Activated CD4-positive, alpha-beta T cell treated with anti-CD3 and anti-CD28 coated beads, Interleukin-2, amount 10 ng/mL, durations not matched to agents 7 days and 5 days (primary cell): Measurements from ENCODE around the gene INHBC. TPM values are rescaled to one million over a fixed set of nuclear protein-coding genes. Genes with fewer than 3 reads are reported as not detected.
A peak's percentile ranks its signal among the peaks of the same experiment; 100 is the strongest.

Source experiments
- CTCF ChIA-PET: fragments of 350-600 bp; sonication (Branson Sonifier 250); formaldehyde crosslinking; loops from one replicate; lab custom pipeline; 2021; ENCODE audit warnings: antibody characterized with exemption; lab: Charles Lee
- POLR2A ChIA-PET: fragments of 350-600 bp; sonication (Branson Sonifier 250); formaldehyde crosslinking; loops from one replicate; lab custom pipeline; 2021; ENCODE audit warnings: antibody characterized with exemption; lab: Charles Lee
- DNase-seq: peaks from one replicate; pipeline ENCODE4 v3.0.0-alpha.2; 2020
- H3K27ac Mint-ChIP-seq: one replicate; pipeline ENCODE4 v1.8.0; 2021; ENCODE audit warnings: mild to moderate bottlenecking, moderate library complexity, mixed read lengths
- H3K27me3 Mint-ChIP-seq: one replicate; pipeline ENCODE4 v1.8.0; 2021; ENCODE audit warnings: mixed read lengths
- H3K36me3 Mint-ChIP-seq: one replicate; pipeline ENCODE4 v1.8.0; 2021; ENCODE audit warnings: low read depth, mixed read lengths
- H3K4me1 Mint-ChIP-seq: one replicate; pipeline ENCODE4 v1.8.0; 2021; ENCODE audit warnings: mixed read lengths
- H3K4me3 Mint-ChIP-seq: one replicate; pipeline ENCODE4 v1.8.0; 2021; ENCODE audit warnings: mild to moderate bottlenecking, moderate library complexity, mixed read lengths
- H3K9me3 Mint-ChIP-seq: one replicate; pipeline ENCODE4 v1.8.0; 2021; ENCODE audit warnings: mixed read lengths
- total RNA-seq, 2 experiments: library from RNA; stranded (reverse); gene quantifications; one replicate each; pipeline ENCODE4 v1.2.3, GENCODE V29; 2021

The INHBC gene
- total RNA-seq, 2 experiments from 2014 or later, result not detected

- no peak for DNase-seq
These were observed 31.3 kb downstream of the INHBC start for GRCh38 chr12:57465747-57466505.

GRCh38 chr12:57467212-57467874 lies 32.8 kb downstream of the INHBC start:
- Mint-ChIP-seq H3K36me3 (peaks cover 29% of the 10 kb centered on the region), H3K27me3 (peaks cover 3% of the 10 kb centered on the region), H3K9me3 (no peaks in the 10 kb centered on the region), H3K27ac (no peak overlapping the region), H3K4me1 (peaks cover 33% of the 10 kb centered on the region), H3K4me3 (no peak overlapping the region)
- DNase-seq, result no peak
- POLR2A ChIA-PET, result no interaction called here
- CTCF ChIA-PET, result interaction anchor here (5.5 kb wide), 1 partner anchor 8 kb away, joined by 22 read pairs; the partner anchor contains the start of gene GLI1

More at GRCh38 chr12:57465747-57466505, 31.3 kb downstream of the INHBC start:
- Mint-ChIP-seq H3K9me3 (no peaks in the 10 kb centered on the region), H3K27ac (no peak overlapping the region), H3K4me1 (peaks cover 35% of the 10 kb centered on the region), H3K4me3 (no peak overlapping the region), H3K36me3 (peaks cover 19% of the 10 kb centered on the region), H3K27me3 (peaks cover 11% of the 10 kb centered on the region)
- CTCF ChIA-PET, result interaction anchor here (0.9 to 1.7 kb wide), 3 partner anchors 11 to 15 kb away, joined by 3 to 10 read pairs (median 4); no protein-coding TSS in a partner anchor
- POLR2A ChIA-PET, result no interaction called here

DNA sequence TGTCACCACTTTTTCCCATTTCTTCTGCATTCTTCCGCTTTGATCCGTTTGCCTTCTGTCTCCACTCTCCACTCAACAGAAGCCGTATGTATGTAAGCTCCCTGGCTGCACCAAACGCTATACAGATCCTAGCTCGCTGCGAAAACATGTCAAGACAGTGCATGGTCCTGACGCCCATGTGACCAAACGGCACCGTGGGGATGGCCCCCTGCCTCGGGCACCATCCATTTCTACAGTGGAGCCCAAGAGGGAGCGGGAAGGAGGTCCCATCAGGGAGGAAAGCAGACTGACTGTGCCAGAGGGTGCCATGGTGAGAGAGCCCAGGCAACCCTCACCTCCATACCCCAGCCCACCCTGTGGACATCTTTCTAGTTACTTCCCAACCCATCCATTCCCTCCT lies 33.3 kb downstream of the INHBC start:
- Mint-ChIP-seq H3K9me3 (no peaks in the 10 kb centered on the region), H3K4me3 (no peak overlapping the region), H3K27me3 (no peaks in the 10 kb centered on the region), H3K4me1 (peaks cover 32% of the 10 kb centered on the region), H3K27ac (no peak overlapping the region), H3K36me3 (peaks cover 35% of the 10 kb centered on the region)
- ChIA-PET CTCF (interaction anchor here (5.5 kb wide), 1 partner anchor 8 kb away, joined by 22 read pairs; the partner anchor contains the start of gene GLI1), POLR2A (no interaction called here)
- DNase-seq, result no peak

DNA sequence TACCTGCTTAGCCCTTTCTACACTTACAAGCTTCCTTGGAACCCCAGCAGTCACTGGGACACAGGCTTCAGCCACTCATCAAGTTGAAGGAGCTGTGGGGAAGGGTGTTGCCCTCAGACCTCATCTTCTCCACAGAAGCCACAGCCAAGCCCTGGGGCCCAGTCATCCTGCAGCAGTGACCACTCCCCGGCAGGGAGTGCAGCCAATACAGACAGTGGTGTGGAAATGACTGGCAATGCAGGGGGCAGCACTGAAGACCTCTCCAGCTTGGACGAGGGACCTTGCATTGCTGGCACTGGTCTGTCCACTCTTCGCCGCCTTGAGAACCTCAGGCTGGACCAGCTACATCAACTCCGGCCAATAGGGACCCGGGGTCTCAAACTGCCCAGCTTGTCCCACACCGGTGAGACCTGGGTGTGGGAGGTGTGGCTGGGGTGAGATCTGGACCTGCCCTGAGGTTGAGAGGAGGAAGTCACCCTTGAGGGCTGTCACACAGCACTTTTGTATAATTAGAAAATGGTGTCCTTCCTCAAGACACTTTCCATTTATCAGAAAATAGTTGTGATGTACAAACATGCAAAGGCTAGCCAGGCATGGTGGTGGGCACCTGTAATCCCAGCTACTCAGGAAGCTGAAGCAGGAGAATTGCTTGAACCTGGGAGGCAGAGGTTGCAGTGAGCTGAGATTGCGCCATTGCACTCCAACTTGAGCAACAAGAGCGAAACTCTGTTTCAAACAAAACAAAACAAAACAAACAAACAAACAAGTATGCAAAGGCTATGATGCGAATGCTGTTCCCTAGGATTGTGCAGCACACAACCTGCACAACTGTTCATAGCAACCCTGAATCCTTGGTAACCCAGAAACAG lies 34.9 kb downstream of the INHBC start:
- Mint-ChIP-seq H3K9me3 (no peaks in the 10 kb centered on the region), H3K27me3 (no peaks in the 10 kb centered on the region), H3K27ac (no peak overlapping the region), H3K4me1 (peaks cover 33% of the 10 kb centered on the region), H3K36me3 (peaks cover 47% of the 10 kb centered on the region), H3K4me3 (no peak overlapping the region)
- POLR2A ChIA-PET, result no interaction called here
- CTCF ChIA-PET, result interaction anchor here (0.6 to 5.5 kb wide), 3 partner anchors 10 to 1160 kb away, joined by 3 to 22 read pairs (median 12); partner anchors contain the start of gene GLI1
- no peak for DNase-seq

DNA sequence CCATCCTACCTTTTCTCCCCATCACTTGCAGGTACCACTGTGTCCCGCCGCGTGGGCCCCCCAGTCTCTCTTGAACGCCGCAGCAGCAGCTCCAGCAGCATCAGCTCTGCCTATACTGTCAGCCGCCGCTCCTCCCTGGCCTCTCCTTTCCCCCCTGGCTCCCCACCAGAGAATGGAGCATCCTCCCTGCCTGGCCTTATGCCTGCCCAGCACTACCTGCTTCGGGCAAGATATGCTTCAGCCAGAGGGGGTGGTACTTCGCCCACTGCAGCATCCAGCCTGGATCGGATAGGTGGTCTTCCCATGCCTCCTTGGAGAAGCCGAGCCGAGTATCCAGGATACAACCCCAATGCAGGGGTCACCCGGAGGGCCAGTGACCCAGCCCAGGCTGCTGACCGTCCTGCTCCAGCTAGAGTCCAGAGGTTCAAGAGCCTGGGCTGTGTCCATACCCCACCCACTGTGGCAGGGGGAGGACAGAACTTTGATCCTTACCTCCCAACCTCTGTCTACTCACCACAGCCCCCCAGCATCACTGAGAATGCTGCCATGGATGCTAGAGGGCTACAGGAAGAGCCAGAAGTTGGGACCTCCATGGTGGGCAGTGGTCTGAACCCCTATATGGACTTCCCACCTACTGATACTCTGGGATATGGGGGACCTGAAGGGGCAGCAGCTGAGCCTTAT lies 35.8 kb downstream of the INHBC start:
- H3K4me1 Mint-ChIP-seq, result peaks cover 33% of the 10 kb centered on the region
- peaks cover 52% of the 10 kb centered on the region for H3K36me3 Mint-ChIP-seq

GRCh38 chr12:57470970-57471656 lies 36.5 kb downstream of the INHBC start:
- CTCF ChIA-PET, result interaction anchor here (3.8 to 5.5 kb wide), 2 partner anchors 11 to 18 kb away, joined by 12 to 22 read pairs; partner anchors contain the start of gene GLI1
- Mint-ChIP-seq H3K27ac (no peak overlapping the region), H3K4me3 (no peak overlapping the region), H3K4me1 (peaks cover 36% of the 10 kb centered on the region), H3K9me3 (no peaks in the 10 kb centered on the region), H3K27me3 (no peaks in the 10 kb centered on the region), H3K36me3 (peaks cover 53% of the 10 kb centered on the region)
- POLR2A ChIA-PET, result no interaction called here
- no peak for DNase-seq

More for the DNA sequence above, 35.8 kb downstream of the INHBC start:
- Mint-ChIP-seq H3K4me3 (no peak overlapping the region), H3K9me3 (no peaks in the 10 kb centered on the region), H3K27ac (no peak overlapping the region), H3K27me3 (no peaks in the 10 kb centered on the region)
- ChIA-PET POLR2A (no interaction called here), CTCF (interaction anchor here (3.8 to 5.5 kb wide), 2 partner anchors 11 to 17 kb away, joined by 12 to 22 read pairs; partner anchors contain the start of gene GLI1)
- DNase-seq, result no peak

GRCh38 chr12:57471661-57472060 lies 37.1 kb downstream of the INHBC start:
- no peak overlapping the region for H3K4me3 Mint-ChIP-seq
- DNase-seq, result no peak
- no peaks in the 10 kb centered on the region for H3K9me3 Mint-ChIP-seq
- H3K36me3 Mint-ChIP-seq, result peaks cover 59% of the 10 kb centered on the region
- H3K27ac Mint-ChIP-seq, result no peak overlapping the region
- ChIA-PET POLR2A (no interaction called here), CTCF (interaction anchor here (0.5 to 5.5 kb wide), 3 partner anchors 12 to 221 kb away, joined by 3 to 22 read pairs (median 12); partner anchors contain the start of genes GLI1 and STAC3)
- peaks cover 38% of the 10 kb centered on the region for H3K4me1 Mint-ChIP-seq
- no peaks in the 10 kb centered on the region for H3K27me3 Mint-ChIP-seq

- H3K27ac Mint-ChIP-seq, result no peak overlapping the region
- POLR2A ChIA-PET, result no interaction called here
- no peaks in the 10 kb centered on the region for H3K9me3 Mint-ChIP-seq
- H3K27me3 Mint-ChIP-seq, result no peaks in the 10 kb centered on the region
- H3K4me1 Mint-ChIP-seq, result peaks cover 34% of the 10 kb centered on the region
- no peak overlapping the region for H3K4me3 Mint-ChIP-seq
- H3K36me3 Mint-ChIP-seq, result peaks cover 61% of the 10 kb centered on the region
- CTCF ChIA-PET, result interaction anchor here (0.5 to 5.5 kb wide), 3 partner anchors 13 to 221 kb away, joined by 3 to 22 read pairs (median 12); partner anchors contain the start of genes GLI1 and STAC3
- no peak for DNase-seq
These were observed 37.8 kb downstream of the INHBC start for GRCh38 chr12:57472391-57472790.

- Mint-ChIP-seq H3K4me1 (peaks cover 40% of the 10 kb centered on the region), H3K4me3 (no peak overlapping the region), H3K9me3 (no peaks in the 10 kb centered on the region), H3K27ac (no peak overlapping the region), H3K36me3 (peaks cover 64% of the 10 kb centered on the region), H3K27me3 (no peaks in the 10 kb centered on the region)
- ChIA-PET CTCF (interaction anchor here (2.4 kb wide), 1 partner anchor 14 kb away, joined by 14 read pairs; the partner anchor contains the start of gene GLI1), POLR2A (no interaction called here)
- DNase-seq, result no peak
These were observed 38.8 kb downstream of the INHBC start for GRCh38 chr12:57473392-57473791.

GRCh38 chr12:57473886-57474285 lies 39.3 kb downstream of the INHBC start:
- peaks cover 68% of the 10 kb centered on the region for H3K36me3 Mint-ChIP-seq
- POLR2A ChIA-PET, result no interaction called here
- CTCF ChIA-PET, result interaction anchor here (0.5 to 2.4 kb wide), 6 partner anchors 11 to 73 kb away, joined by 3 to 14 read pairs (median 4); partner anchors contain the start of genes DCTN2 and GLI1
- no peaks in the 10 kb centered on the region for H3K9me3 Mint-ChIP-seq
- no peak overlapping the region for H3K27ac Mint-ChIP-seq
- H3K4me3 Mint-ChIP-seq, result peak overlapping the region; percentile 49
- peaks cover 45% of the 10 kb centered on the region for H3K4me1 Mint-ChIP-seq
- DNase-seq, result no peak
- H3K27me3 Mint-ChIP-seq, result no peaks in the 10 kb centered on the region

GRCh38 chr12:57474430-57474829 lies 39.8 kb downstream of the INHBC start:
- POLR2A ChIA-PET, result interaction anchor here (0.6 kb wide), 1 partner anchor 79 kb away, joined by 3 read pairs; no protein-coding TSS in a partner anchor
- Mint-ChIP-seq H3K27me3 (no peaks in the 10 kb centered on the region), H3K36me3 (peaks cover 65% of the 10 kb centered on the region), H3K27ac (peak overlapping the region; percentile 47), H3K4me3 (peak overlapping the region; percentile 49), H3K4me1 (peaks cover 51% of the 10 kb centered on the region), H3K9me3 (no peaks in the 10 kb centered on the region)
- no peak for DNase-seq
- CTCF ChIA-PET, result interaction anchor here (0.5 to 2.4 kb wide), 8 partner anchors 10 to 232 kb away, joined by 3 to 14 read pairs (median 4); partner anchors contain the start of genes DCTN2 and GLI1
